ENCODE results near the gene NANOGP8.
A peak's percentile ranks its signal among the peaks of the same experiment; 100 is the strongest.

The NANOGP8 gene

DNA sequence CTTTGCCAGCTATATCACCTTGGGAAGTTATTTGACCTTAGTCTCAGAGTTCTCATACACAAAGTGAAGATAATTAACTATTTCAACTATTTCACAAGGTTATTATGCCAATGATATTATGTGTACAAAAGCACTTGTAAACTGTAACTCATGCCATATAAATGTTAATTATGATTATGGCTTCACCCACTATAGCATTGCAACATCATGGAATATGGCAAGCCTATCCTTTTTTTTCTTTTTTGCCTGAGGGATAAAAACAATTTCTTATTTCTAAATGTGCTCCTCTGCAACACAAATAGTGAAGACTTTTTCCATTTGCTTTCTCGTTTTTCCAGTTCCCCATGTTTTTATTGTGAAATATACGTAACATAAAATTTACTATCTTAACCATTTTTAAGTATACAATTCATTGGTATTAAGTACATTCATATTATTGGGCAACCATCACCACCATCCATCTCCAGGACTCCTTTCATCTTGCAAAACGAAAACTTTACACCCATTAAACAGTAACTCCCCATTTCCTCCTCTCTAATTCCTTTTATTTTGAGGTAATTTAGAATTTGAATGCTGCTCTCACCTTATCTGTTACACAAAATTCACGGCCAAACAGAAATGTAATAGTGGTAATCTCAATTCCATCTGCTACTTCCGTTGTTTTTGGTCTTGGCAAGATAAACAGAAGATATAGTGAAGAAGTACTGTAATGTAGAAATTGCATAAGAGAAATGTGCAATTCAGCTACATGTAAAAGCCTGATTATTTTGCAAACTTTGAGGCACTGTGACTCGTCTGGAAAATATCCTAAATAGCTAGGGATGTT lies 46.3 kb downstream of the NANOGP8 start:
- POLR2A ChIA-PET (ENCODE audit: low non-redundant PET), result no interaction called here
- CTCF ChIA-PET, result interaction anchor here (1.0 kb wide), 1 partner anchor 20 kb away, joined by 3 read pairs; no protein-coding TSS in a partner anchor
- TF ChIP-seq, protein P1, sequence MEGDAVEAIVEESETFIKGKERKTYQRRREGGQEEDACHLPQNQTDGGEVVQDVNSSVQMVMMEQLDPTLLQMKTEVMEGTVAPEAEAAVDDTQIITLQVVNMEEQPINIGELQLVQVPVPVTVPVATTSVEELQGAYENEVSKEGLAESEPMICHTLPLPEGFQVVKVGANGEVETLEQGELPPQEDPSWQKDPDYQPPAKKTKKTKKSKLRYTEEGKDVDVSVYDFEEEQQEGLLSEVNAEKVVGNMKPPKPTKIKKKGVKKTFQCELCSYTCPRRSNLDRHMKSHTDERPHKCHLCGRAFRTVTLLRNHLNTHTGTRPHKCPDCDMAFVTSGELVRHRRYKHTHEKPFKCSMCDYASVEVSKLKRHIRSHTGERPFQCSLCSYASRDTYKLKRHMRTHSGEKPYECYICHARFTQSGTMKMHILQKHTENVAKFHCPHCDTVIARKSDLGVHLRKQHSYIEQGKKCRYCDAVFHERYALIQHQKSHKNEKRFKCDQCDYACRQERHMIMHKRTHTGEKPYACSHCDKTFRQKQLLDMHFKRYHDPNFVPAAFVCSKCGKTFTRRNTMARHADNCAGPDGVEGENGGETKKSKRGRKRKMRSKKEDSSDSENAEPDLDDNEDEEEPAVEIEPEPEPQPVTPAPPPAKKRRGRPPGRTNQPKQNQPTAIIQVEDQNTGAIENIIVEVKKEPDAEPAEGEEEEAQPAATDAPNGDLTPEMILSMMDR (conservative IDR thresholded peaks at IDR 0.05; ENCODE audit: low read depth), result no peak
- peak overlapping the region; percentile 43; the same call in 1 of the 2 replicates for H3K27ac ChIP-seq
- DNase-seq (ENCODE audit: low spot score), result peak; percentile 24

Data from RWPE1 (cell line).